ENCODE results near the gene LGALS9. TPM values are rescaled to one million over a fixed set of nuclear protein-coding genes. Genes with fewer than 3 reads are reported as not detected.
A peak's percentile ranks its signal among the peaks of the same experiment; 100 is the strongest.

The LGALS9 gene
- total and polyA plus RNA-seq, 4 donors, result 26.8 to 64.0 (median 54.1) TPM

GRCh38 chr17:27618417-27618816, 12.6 kb upstream of the LGALS9 start:
- H3K4me3 ChIP-seq (ENCODE audit: low read length in 2 of 2), result no peak overlapping the region
- no peaks in the 10 kb centered on the region for H3K4me1 ChIP-seq (ENCODE audit: control insufficient read depth in 1 of 2, insufficient read depth in 2 of 2, low read length in 2 of 2)
- no peak for DNase-seq
- intact Hi-C loops (cut with DNase I), result no loop called here
- H3K36me3 ChIP-seq (ENCODE audit: control insufficient read depth in 1 of 2, insufficient read depth in 2 of 2, low read length in 1 of 2), result peaks cover 0 to 6% of the 10 kb centered on the region in 2 donors
- 91 to 93% methylated on average over 8 of the region's 8 CpGs for WGBS, 2 donors
- H3K27me3 ChIP-seq (ENCODE audit: control insufficient read depth in 1 of 2, insufficient read depth in 2 of 2, low read length in 1 of 2), result no peaks in the 10 kb centered on the region
- no peaks in the 10 kb centered on the region for H3K9me3 ChIP-seq (ENCODE audit: control insufficient read depth, low read length)
- ATAC-seq (ENCODE audit: low FRiP score), result no peak
- H3K27ac ChIP-seq (ENCODE audit: low read depth in 1 of 2, low read length in 2 of 2), result no peak overlapping the region

GRCh38 chr17:27620721-27621120, 10.3 kb upstream of the LGALS9 start:
- Histone ChIP-seq H3K9me3 (ENCODE audit: control insufficient read depth, low read length) (no peaks in the 10 kb centered on the region), H3K27ac (ENCODE audit: low read depth in 1 of 2, low read length in 2 of 2) (no peak overlapping the region), H3K4me3 (ENCODE audit: low read length in 2 of 2) (no peak overlapping the region), H3K36me3 (ENCODE audit: control insufficient read depth in 1 of 2, insufficient read depth in 2 of 2, low read length in 1 of 2) (peaks cover 0 to 5% of the 10 kb centered on the region in 2 donors), H3K4me1 (ENCODE audit: control insufficient read depth in 1 of 2, insufficient read depth in 2 of 2, low read length in 2 of 2) (no peaks in the 10 kb centered on the region), H3K27me3 (ENCODE audit: control insufficient read depth in 1 of 2, insufficient read depth in 2 of 2, low read length in 1 of 2) (no peaks in the 10 kb centered on the region)
- no peak for DNase-seq
- ATAC-seq (ENCODE audit: low FRiP score), result no peak
- whole genome bisulfite sequencing, 2 donors, result 92 to 94% methylated on average over 9 of the region's 9 CpGs
- intact Hi-C loops (cut with DNase I), result no loop called here

DNA sequence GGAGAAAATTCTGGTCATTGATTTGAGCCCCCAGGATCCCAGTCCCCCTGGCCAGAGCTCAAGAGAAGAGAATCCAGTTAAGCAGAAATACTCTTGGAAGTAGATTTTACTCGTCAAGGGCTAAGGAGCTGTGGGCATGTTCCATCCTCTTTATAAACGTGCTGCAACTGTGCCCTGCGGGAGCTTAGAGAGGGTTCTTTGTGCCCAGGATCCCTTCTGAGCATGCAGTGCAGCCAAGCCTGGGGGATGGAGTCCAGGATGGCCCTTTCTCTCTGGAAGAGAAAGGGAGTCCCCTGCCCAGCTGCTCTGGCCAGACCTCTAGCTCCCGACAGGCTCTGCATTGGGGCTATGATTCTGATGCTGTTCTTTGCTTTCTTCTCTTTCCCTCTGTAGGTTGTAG, 9.5 kb upstream of the LGALS9 start:
- Histone ChIP-seq H3K36me3 (ENCODE audit: control insufficient read depth in 1 of 2, insufficient read depth in 2 of 2, low read length in 1 of 2) (peaks cover 0 to 5% of the 10 kb centered on the region in 2 donors), H3K27ac (ENCODE audit: low read depth in 1 of 2, low read length in 2 of 2) (no peak overlapping the region), H3K4me1 (ENCODE audit: control insufficient read depth in 1 of 2, insufficient read depth in 2 of 2, low read length in 2 of 2) (no peaks in the 10 kb centered on the region), H3K27me3 (ENCODE audit: control insufficient read depth in 1 of 2, insufficient read depth in 2 of 2, low read length in 1 of 2) (no peaks in the 10 kb centered on the region), H3K4me3 (ENCODE audit: low read length in 2 of 2) (no peak overlapping the region), H3K9me3 (ENCODE audit: control insufficient read depth, low read length) (no peaks in the 10 kb centered on the region)
- intact Hi-C loops (cut with DNase I), result no loop called here
- ATAC-seq (ENCODE audit: low FRiP score), result no peak
- DNase-seq, result no peak
- 93 to 94% methylated on average over 4 of the region's 4 CpGs for WGBS, 2 donors

GRCh38 chr17:27621942-27622559, 8.9 kb upstream of the LGALS9 start:
- no peak for ATAC-seq (ENCODE audit: low FRiP score)
- H3K36me3 ChIP-seq (ENCODE audit: control insufficient read depth in 1 of 2, insufficient read depth in 2 of 2, low read length in 1 of 2), result peaks cover 0 to 5% of the 10 kb centered on the region in 2 donors
- no peaks in the 10 kb centered on the region for H3K4me1 ChIP-seq (ENCODE audit: control insufficient read depth in 1 of 2, insufficient read depth in 2 of 2, low read length in 2 of 2)
- no peak for DNase-seq
- no peak overlapping the region for H3K27ac ChIP-seq (ENCODE audit: low read depth in 1 of 2, low read length in 2 of 2)
- H3K27me3 ChIP-seq (ENCODE audit: control insufficient read depth in 1 of 2, insufficient read depth in 2 of 2, low read length in 1 of 2), result no peaks in the 10 kb centered on the region
- intact Hi-C loops (cut with DNase I), result no loop called here
- no peaks in the 10 kb centered on the region for H3K9me3 ChIP-seq (ENCODE audit: control insufficient read depth, low read length)
- WGBS, 2 donors, result 80 to 82% methylated on average over 10 of the region's 10 CpGs
- no peak overlapping the region for H3K4me3 ChIP-seq (ENCODE audit: low read length in 2 of 2)

- Histone ChIP-seq H3K4me3 (ENCODE audit: low read length in 2 of 2) (no peak overlapping the region), H3K27ac (ENCODE audit: low read depth in 1 of 2, low read length in 2 of 2) (no peak overlapping the region), H3K4me1 (ENCODE audit: control insufficient read depth in 1 of 2, insufficient read depth in 2 of 2, low read length in 2 of 2) (no peaks in the 10 kb centered on the region), H3K36me3 (ENCODE audit: control insufficient read depth in 1 of 2, insufficient read depth in 2 of 2, low read length in 1 of 2) (peaks cover 0 to 5% of the 10 kb centered on the region in 2 donors), H3K27me3 (ENCODE audit: control insufficient read depth in 1 of 2, insufficient read depth in 2 of 2, low read length in 1 of 2) (no peaks in the 10 kb centered on the region), H3K9me3 (ENCODE audit: control insufficient read depth, low read length) (no peaks in the 10 kb centered on the region)
- intact Hi-C loops (cut with DNase I), result no loop called here
- ATAC-seq (ENCODE audit: low FRiP score), result peak; percentile 67
- 36 to 45% methylated on average over 4 of the region's 4 CpGs for WGBS, 2 donors
- DNase-seq, result no peak
Observed at GRCh38 chr17:27622986-27623385, 8.0 kb upstream of the LGALS9 start.

DNA sequence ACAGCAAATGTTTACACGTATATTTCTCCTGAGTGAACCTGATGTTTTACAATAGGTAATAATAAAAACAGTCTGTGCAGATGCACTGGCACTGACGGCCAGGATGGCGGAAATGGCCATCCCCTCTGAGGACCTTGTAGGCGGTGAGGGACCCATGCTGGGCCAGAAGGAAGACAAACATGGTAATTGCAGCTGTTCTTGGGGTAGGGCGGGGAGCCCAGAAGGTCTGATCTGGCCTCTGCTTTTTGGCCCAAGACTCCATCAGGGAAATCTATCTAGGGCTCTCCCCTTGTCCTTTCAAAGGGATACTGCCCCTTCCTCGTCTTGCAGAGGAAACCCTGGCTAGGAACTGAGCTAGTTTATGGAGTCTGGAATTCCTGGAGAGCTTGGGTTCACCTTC, 7.4 kb upstream of the LGALS9 start:
- 93% methylated on average over 6 of the region's 6 CpGs for WGBS, 2 donors
- Histone ChIP-seq H3K4me1 (ENCODE audit: control insufficient read depth in 1 of 2, insufficient read depth in 2 of 2, low read length in 2 of 2) (no peaks in the 10 kb centered on the region), H3K27ac (ENCODE audit: low read depth in 1 of 2, low read length in 2 of 2) (no peak overlapping the region), H3K9me3 (ENCODE audit: control insufficient read depth, low read length) (no peaks in the 10 kb centered on the region), H3K27me3 (ENCODE audit: control insufficient read depth in 1 of 2, insufficient read depth in 2 of 2, low read length in 1 of 2) (no peaks in the 10 kb centered on the region), H3K4me3 (ENCODE audit: low read length in 2 of 2) (no peak overlapping the region), H3K36me3 (ENCODE audit: control insufficient read depth in 1 of 2, insufficient read depth in 2 of 2, low read length in 1 of 2) (peaks cover 0 to 2% of the 10 kb centered on the region in 2 donors)
- ATAC-seq (ENCODE audit: low FRiP score) (no peak), DNase-seq (no peak)
- intact Hi-C loops (cut with DNase I), result no loop called here

DNA sequence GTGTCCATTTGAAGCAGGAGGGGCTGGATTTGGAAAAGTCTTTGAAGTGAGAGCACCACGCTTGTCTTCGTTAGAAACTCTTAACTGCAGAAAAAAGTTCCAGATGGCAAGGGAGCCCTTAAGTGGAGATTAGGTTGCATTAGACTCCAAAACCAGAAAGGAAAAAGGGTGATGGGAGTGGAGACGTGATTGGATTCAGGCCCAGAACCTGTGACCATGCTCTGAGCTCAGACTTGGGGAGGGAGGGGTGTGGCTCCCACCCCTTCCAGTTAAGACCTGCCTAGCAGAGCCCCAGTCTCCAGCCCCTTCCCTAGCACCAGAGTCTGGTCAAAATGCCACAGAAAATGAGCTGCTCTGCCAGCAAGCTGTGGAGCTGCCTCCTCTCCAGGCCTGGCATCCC, 6.4 kb upstream of the LGALS9 start:
- intact Hi-C loops (cut with DNase I), result no loop called here
- Histone ChIP-seq H3K4me1 (ENCODE audit: control insufficient read depth in 1 of 2, insufficient read depth in 2 of 2, low read length in 2 of 2) (no peaks in the 10 kb centered on the region), H3K4me3 (ENCODE audit: low read length in 2 of 2) (no peak overlapping the region), H3K36me3 (ENCODE audit: control insufficient read depth in 1 of 2, insufficient read depth in 2 of 2, low read length in 1 of 2) (peaks cover 0 to 2% of the 10 kb centered on the region in 2 donors), H3K27me3 (ENCODE audit: control insufficient read depth in 1 of 2, insufficient read depth in 2 of 2, low read length in 1 of 2) (no peaks in the 10 kb centered on the region), H3K9me3 (ENCODE audit: control insufficient read depth, low read length) (no peaks in the 10 kb centered on the region), H3K27ac (ENCODE audit: low read depth in 1 of 2, low read length in 2 of 2) (no peak overlapping the region)
- 80 to 89% methylated on average over 3 of the region's 3 CpGs for WGBS, 2 donors
- ATAC-seq (ENCODE audit: low FRiP score) (no peak), DNase-seq (no peak)

DNA sequence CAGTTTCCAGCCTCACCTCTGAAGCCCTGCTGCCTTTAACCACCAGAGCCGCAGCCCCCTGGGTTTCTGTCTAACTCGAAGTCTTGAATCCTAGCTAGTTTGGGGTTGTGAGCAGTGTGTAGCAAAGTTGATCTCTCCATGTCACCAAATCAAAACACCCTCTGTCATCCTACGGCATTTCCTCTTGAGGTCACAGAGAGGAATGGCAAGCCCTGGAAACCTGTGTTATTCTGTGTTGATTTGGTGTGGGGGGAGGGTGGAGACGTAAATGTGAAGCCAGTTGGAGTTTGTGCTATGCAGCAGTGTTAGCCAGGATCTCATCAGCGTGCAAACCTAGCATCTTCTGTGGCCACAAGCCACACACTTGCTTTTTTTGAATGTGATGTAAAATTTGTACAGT, 5.1 kb upstream of the LGALS9 start:
- intact Hi-C loops (cut with DNase I), result no loop called here
- peaks cover 0 to 2% of the 10 kb centered on the region in 2 donors for H3K36me3 ChIP-seq (ENCODE audit: control insufficient read depth in 1 of 2, insufficient read depth in 2 of 2, low read length in 1 of 2)
- 83 to 85% methylated on average over 5 of the region's 5 CpGs for WGBS, 2 donors
- ATAC-seq (ENCODE audit: low FRiP score), result no peak
- H3K4me1 ChIP-seq (ENCODE audit: control insufficient read depth in 1 of 2, insufficient read depth in 2 of 2, low read length in 2 of 2), result no peaks in the 10 kb centered on the region
- H3K4me3 ChIP-seq (ENCODE audit: low read length in 2 of 2), result no peak overlapping the region
- no peaks in the 10 kb centered on the region for H3K9me3 ChIP-seq (ENCODE audit: control insufficient read depth, low read length)
- no peak overlapping the region for H3K27ac ChIP-seq (ENCODE audit: low read depth in 1 of 2, low read length in 2 of 2)
- DNase-seq, result no peak
- no peaks in the 10 kb centered on the region for H3K27me3 ChIP-seq (ENCODE audit: control insufficient read depth in 1 of 2, insufficient read depth in 2 of 2, low read length in 1 of 2)

- H3K4me1 ChIP-seq (ENCODE audit: control insufficient read depth in 1 of 2, insufficient read depth in 2 of 2, low read length in 2 of 2), result no peaks in the 10 kb centered on the region
- H3K36me3 ChIP-seq (ENCODE audit: control insufficient read depth in 1 of 2, insufficient read depth in 2 of 2, low read length in 1 of 2), result peaks cover 0 to 2% of the 10 kb centered on the region in 2 donors
- intact Hi-C loops (cut with DNase I), result no loop called here
- no peak for ATAC-seq (ENCODE audit: low FRiP score)
- no peak overlapping the region for H3K27ac ChIP-seq (ENCODE audit: low read depth in 1 of 2, low read length in 2 of 2)
- H3K4me3 ChIP-seq (ENCODE audit: low read length in 2 of 2), result no peak overlapping the region
- DNase-seq, result no peak
- no peaks in the 10 kb centered on the region for H3K9me3 ChIP-seq (ENCODE audit: control insufficient read depth, low read length)
- H3K27me3 ChIP-seq (ENCODE audit: control insufficient read depth in 1 of 2, insufficient read depth in 2 of 2, low read length in 1 of 2), result no peaks in the 10 kb centered on the region
- 92 to 94% methylated on average over 10 of the region's 10 CpGs for WGBS, 2 donors
Observed at GRCh38 chr17:27627514-27627913, 3.5 kb upstream of the LGALS9 start.

All from aorta (tissue), 5 donors.